LNCAP (cell line): ENCODE data around the gene BHLHE40.

Source experiments
- TF ChIP-seq, protein P1 (sequence below): fragments of 450-650 bp; IDR thresholded peaks from 2 replicates; pipeline ENCODE4 v1.5.1; 2017; ENCODE audit warnings: mild to moderate bottlenecking

Gene BHLHE40

DNA sequence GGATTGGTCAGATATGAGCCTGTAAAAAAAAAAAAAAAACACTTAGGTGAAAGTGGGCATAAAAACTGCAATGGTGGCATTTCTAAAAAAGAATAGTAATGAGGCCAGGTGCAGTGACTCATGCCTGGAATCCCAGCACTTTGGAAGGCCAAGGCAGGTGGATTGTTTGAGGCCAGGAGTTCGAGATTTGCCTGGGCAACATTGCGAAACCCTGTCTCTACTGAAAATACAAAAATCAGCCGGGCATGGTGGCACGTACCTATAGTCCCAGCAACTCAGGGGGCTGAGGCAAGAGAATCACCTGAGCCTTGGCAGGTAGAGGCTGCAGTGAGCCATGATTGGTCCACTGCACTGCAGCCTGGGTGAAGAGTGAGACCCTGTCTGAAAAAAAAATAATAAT lies 38.3 kb upstream of the BHLHE40 start:
- TF ChIP-seq, protein P1, sequence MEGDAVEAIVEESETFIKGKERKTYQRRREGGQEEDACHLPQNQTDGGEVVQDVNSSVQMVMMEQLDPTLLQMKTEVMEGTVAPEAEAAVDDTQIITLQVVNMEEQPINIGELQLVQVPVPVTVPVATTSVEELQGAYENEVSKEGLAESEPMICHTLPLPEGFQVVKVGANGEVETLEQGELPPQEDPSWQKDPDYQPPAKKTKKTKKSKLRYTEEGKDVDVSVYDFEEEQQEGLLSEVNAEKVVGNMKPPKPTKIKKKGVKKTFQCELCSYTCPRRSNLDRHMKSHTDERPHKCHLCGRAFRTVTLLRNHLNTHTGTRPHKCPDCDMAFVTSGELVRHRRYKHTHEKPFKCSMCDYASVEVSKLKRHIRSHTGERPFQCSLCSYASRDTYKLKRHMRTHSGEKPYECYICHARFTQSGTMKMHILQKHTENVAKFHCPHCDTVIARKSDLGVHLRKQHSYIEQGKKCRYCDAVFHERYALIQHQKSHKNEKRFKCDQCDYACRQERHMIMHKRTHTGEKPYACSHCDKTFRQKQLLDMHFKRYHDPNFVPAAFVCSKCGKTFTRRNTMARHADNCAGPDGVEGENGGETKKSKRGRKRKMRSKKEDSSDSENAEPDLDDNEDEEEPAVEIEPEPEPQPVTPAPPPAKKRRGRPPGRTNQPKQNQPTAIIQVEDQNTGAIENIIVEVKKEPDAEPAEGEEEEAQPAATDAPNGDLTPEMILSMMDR = no peak

DNA sequence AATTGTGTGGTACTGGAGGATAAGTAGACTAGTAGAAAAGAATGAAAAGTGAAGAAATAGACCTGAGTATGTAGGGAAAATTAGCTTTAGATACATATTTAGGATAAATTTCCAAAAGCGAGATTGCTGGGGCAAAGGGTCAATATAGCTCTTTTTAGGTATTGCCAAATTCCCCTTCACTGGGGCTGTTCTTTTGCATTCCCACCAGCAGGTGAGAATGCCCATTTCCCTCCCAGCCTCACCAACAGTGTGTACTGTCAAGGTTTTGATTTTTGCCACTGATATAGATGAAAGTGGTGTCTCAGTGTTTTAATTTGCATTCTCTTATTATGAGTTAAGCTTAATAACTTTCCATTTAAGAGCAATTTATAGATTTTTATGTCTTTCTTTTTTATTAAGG lies 35.7 kb upstream of the BHLHE40 start:
- TF ChIP-seq, protein P1 = no peak

DNA sequence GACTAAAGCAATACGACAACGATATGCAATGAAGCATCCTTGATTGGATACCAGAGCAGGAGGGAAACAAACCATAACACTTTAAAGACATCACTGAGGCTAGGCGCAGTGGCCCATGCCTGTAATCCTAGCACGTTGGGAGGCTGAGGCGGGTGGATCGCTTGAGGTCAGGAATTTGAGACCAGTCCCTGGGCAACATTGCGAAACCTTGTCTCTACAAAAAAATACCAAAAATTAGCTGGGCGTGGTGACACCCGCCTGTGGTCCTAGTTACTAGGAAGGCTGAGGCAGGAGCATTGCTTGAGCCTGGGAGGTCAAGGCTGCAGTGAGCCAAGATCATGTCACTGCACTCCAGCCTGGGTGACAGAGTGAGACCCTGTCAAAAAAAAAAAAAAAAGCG lies 33.9 kb upstream of the BHLHE40 start:
- TF ChIP-seq, protein P1 = no peak

DNA sequence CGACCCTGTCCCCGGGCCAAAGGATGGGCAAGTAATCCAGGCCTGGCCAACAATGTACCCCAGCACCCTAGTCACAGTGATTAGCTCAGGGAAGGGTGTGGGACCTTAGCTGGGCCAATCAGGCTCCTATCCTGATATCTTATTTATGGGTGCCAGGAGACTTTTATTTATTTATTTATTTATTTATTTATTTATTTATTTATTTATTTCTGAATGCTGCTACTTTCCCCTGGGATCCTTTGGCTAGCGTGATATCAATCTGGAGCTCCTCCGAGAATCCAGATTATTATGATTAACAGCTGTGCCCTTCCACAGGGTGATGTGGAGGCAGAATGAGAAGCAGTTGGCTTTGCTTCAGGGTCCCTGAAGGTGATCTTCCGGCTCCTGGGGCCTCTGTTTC lies 32.2 kb upstream of the BHLHE40 start:
- TF ChIP-seq, protein P1 = no peak

DNA sequence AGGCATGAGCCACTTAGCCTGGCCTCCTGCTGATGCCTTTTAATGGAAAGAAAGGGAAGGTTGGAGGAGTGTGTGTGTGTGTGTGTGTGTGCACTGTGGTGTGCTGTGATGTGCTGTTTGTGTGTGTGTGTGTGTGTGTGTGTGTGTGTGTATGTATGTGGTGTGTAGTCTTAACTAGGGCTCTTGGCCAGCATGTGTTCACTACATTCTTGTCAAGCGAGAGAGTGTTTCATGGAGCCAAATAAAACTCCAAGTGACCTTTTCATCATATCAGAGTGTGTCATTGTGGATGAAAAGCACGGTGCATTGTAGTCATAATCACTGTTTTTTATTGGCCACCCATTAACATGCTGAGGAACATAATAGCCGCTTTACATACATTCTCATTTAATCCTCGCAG lies 30.8 kb upstream of the BHLHE40 start:
- TF ChIP-seq, protein P1 = no peak

DNA sequence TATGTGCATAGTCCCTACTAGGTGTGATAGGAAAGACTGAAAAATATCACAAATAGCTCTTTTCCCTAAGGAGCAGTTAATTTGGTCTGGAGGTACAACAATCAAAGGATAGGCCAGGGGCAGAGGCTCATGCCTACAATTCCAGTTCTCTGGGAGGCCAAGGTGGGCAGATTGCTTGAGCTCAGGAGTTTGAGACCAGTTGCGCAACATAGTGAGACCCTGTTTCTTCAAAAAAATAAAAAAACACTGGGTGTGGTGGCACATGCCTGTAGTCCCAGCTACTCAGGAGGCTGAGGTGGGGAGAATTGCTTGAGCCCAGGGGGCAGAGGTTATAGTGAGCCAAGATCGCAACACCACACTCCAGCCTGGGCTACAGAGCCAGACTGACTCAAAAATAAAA lies 30.2 kb upstream of the BHLHE40 start:
- TF ChIP-seq, protein P1 = no peak

DNA sequence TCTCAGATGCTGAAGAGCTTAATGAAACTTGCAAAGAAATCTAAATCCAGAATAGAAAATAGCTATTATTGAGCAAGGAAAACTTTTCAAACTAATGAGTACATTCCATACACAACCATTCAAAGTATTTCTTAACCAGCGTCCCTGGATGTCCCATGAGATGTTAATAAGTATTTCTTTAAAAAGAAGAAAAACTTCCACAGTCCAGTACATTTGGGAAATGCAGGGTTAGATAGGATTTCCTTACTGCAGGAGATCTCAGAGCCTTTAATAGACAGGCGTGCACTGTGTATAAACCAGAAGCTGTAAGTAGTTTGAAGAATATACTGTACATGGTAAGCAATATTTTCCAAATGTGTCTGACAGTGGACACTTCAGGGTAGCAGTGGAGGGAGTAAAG lies 29.6 kb upstream of the BHLHE40 start:
- TF ChIP-seq, protein P1 = no peak

DNA sequence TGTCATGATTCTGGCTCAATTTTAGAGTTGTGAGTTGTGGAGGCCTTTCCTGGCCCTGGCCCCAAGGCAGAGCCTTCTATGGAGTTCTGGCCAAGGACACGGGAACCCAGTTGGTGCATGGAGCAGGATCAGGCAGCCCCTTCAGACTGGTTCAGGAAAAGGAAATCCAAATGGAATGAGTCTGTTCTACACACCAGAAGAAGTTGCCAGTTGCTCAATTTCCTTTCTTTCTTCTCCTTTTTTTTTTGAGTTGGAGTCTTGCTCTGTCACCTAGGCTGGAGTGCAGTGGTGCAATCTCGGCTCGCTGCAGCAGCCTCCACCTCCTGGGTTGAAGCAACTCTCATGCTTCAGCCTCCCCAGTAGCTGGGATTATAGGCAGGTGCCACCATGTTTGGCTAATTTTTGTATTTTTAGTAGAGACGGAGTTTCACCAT lies 28.9 kb upstream of the BHLHE40 start:
- TF ChIP-seq, protein P1 = no peak
